ENCODE results near the gene STK17B.

Gene STK17B

DNA sequence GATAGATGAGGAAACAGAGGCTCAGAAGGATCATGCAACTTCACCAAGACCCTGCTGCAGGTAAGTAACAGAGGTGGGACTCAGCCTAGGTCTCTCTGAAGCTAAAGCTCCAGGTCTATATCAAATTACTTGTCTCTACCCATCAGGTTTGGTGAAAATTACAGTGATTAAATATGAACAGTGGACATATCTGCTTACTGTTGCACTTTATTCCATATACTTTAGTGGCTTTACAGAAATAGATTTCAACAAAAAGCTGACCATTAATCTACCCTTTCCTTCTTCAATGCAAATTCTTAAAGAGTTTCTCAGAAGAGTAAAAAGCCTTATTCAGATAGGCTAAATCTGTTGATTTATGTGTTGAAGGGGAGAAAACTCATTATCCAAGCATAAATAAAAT, 42.8 kb upstream of the STK17B start:
- Histone ChIP-seq H4K20me1 (ENCODE audit: control insufficient read depth, insufficient read depth, low read depth, low read length) (no peaks in the 10 kb centered on the region), H3K27ac (ENCODE audit: low read depth, low read length) (no peak overlapping the region), H3K9me2 (replicated peaks; ENCODE audit: control insufficient read depth, low read length) (no peaks in the 10 kb centered on the region), H3K4me1 (ENCODE audit: control insufficient read depth, low read length) (peaks cover 65% of the 10 kb centered on the region), H3K79me2 (ENCODE audit: control insufficient read depth, low read length) (no peaks in the 10 kb centered on the region), H3K9me3 (ENCODE audit: control insufficient read depth, insufficient read depth, low read length) (no peaks in the 10 kb centered on the region), H3K36me3 (ENCODE audit: control insufficient read depth, low read length) (no peaks in the 10 kb centered on the region), H3K4me2 (ENCODE audit: low read length) (peak overlapping the region; percentile 52), H3F3A (ENCODE audit: control insufficient read depth, insufficient read depth) (peaks cover 11% of the 10 kb centered on the region), H3K4me3 (ENCODE audit: low read length) (no peak overlapping the region), H3K27me3 (ENCODE audit: control insufficient read depth, low read length) (no peaks in the 10 kb centered on the region)
- TF ChIP-seq, protein P1, sequence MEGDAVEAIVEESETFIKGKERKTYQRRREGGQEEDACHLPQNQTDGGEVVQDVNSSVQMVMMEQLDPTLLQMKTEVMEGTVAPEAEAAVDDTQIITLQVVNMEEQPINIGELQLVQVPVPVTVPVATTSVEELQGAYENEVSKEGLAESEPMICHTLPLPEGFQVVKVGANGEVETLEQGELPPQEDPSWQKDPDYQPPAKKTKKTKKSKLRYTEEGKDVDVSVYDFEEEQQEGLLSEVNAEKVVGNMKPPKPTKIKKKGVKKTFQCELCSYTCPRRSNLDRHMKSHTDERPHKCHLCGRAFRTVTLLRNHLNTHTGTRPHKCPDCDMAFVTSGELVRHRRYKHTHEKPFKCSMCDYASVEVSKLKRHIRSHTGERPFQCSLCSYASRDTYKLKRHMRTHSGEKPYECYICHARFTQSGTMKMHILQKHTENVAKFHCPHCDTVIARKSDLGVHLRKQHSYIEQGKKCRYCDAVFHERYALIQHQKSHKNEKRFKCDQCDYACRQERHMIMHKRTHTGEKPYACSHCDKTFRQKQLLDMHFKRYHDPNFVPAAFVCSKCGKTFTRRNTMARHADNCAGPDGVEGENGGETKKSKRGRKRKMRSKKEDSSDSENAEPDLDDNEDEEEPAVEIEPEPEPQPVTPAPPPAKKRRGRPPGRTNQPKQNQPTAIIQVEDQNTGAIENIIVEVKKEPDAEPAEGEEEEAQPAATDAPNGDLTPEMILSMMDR (IDR thresholded peaks at IDR 0.05; ENCODE audit: low read depth, low read length, poor library complexity, severe bottlenecking): no peak
- no peak for TF ChIP-seq EZH2phosphoT487 (IDR thresholded peaks at IDR 0.05; ENCODE audit: borderline replicate concordance, low read length)

DNA sequence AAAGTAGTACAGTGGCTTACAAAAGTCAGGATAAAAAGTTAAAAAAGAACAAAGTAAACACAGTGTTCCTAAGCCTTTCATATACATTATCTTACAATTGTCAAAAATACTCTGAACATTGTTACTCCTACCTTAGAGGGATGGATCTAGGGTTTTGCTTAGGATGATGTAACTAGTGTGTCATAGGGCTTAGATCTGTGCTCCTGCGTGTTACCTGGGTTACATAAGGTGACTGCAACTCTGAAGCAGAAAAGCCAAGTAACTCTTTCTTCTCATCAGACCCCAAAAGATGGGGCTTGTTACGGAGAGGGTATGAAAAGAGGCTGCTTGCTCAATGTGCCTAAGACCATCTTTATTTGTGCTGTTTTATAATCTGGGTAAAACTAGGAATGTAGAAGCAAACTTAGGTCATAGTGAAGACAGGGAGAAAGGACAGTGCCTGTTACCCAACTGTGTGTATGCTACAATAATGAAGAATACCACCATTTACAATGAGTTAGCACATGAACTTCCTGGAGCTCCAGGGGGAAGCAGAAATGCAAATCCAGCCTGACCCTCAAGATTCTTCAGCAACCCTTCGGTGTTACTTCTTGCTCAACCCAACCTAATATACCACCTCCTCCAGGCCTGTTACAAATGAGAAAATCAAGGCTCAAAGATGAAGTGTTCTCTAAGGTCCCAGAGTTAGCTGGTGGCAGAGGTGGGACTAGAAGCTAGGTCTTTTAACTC, 42.0 kb upstream of the STK17B start:
- no peaks in the 10 kb centered on the region for H4K20me1 ChIP-seq (ENCODE audit: control insufficient read depth, insufficient read depth, low read depth, low read length)
- H3K9me3 ChIP-seq (ENCODE audit: control insufficient read depth, insufficient read depth, low read length): no peaks in the 10 kb centered on the region
- H3K79me2 ChIP-seq (ENCODE audit: control insufficient read depth, low read length): no peaks in the 10 kb centered on the region
- H3K27me3 ChIP-seq (ENCODE audit: control insufficient read depth, low read length): no peaks in the 10 kb centered on the region
- no peaks in the 10 kb centered on the region for H3K36me3 ChIP-seq (ENCODE audit: control insufficient read depth, low read length)
- H3K9me2 ChIP-seq (replicated peaks; ENCODE audit: control insufficient read depth, low read length): no peaks in the 10 kb centered on the region
- H3K4me3 ChIP-seq (ENCODE audit: low read length): peak overlapping the region; percentile 39
- H3K4me1 ChIP-seq (ENCODE audit: control insufficient read depth, low read length): peaks cover 71% of the 10 kb centered on the region
- no peak overlapping the region for H3K27ac ChIP-seq (ENCODE audit: low read depth, low read length)
- H3F3A ChIP-seq (ENCODE audit: control insufficient read depth, insufficient read depth): peaks cover 11% of the 10 kb centered on the region
- TF ChIP-seq, protein P1 (IDR thresholded peaks at IDR 0.05; ENCODE audit: low read depth, low read length, poor library complexity, severe bottlenecking): no peak
- no peak for TF ChIP-seq EZH2phosphoT487 (IDR thresholded peaks at IDR 0.05; ENCODE audit: borderline replicate concordance, low read length)
- peak overlapping the region; percentile 52 for H3K4me2 ChIP-seq (ENCODE audit: low read length)

DNA sequence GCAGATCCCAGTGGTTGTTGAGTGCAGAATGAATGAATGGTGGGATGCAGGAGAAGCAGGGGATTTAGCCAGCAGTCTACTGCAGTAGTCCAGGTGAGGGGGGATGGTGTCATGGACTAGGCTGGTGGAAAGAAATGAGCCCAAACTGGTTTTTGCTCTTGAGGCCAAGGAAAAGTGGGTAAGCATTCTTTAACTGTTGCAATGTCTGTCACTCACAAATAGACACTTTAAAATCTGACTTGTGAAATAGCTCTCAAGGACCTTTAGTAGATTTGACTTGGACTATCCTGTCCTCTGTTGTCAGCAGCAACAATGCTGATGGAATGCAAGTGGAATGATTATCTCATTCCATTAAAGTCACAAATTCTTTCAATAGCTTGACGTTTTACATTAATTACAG, 37.5 kb upstream of the STK17B start:
- Histone ChIP-seq H3K36me3 (ENCODE audit: control insufficient read depth, low read length) (no peaks in the 10 kb centered on the region), H3K79me2 (ENCODE audit: control insufficient read depth, low read length) (no peaks in the 10 kb centered on the region), H3K4me2 (ENCODE audit: low read length) (no peak overlapping the region), H3K27ac (ENCODE audit: low read depth, low read length) (no peak overlapping the region), H4K20me1 (ENCODE audit: control insufficient read depth, insufficient read depth, low read depth, low read length) (no peaks in the 10 kb centered on the region), H3F3A (ENCODE audit: control insufficient read depth, insufficient read depth) (peaks cover 9% of the 10 kb centered on the region; the same call in 1 of the 2 replicates), H3K9me2 (replicated peaks; ENCODE audit: control insufficient read depth, low read length) (no peaks in the 10 kb centered on the region), H3K4me3 (ENCODE audit: low read length) (no peak overlapping the region), H3K27me3 (ENCODE audit: control insufficient read depth, low read length) (no peaks in the 10 kb centered on the region), H3K9me3 (ENCODE audit: control insufficient read depth, insufficient read depth, low read length) (no peaks in the 10 kb centered on the region), H3K4me1 (ENCODE audit: control insufficient read depth, low read length) (peaks cover 72% of the 10 kb centered on the region)
- no peak for TF ChIP-seq EZH2phosphoT487 (IDR thresholded peaks at IDR 0.05; ENCODE audit: borderline replicate concordance, low read length)
- TF ChIP-seq, protein P1 (IDR thresholded peaks at IDR 0.05; ENCODE audit: low read depth, low read length, poor library complexity, severe bottlenecking): no peak
